K562 (cell line): ENCODE measurements around the gene CSF3. TPM values are rescaled to one million over a fixed set of nuclear protein-coding genes. Genes with fewer than 3 reads are reported as not detected.

Source experiments
- ARID1B ChIP-seq: fragments of 450-650 bp; IDR thresholded peaks from 2 replicates; pipeline ENCODE4 v1.6.1; 2016; ENCODE audit warnings: antibody characterized with exemption, mild to moderate bottlenecking, inconsistent platforms
- BCL6 ChIP-seq: fragments of 250-450 bp; sonication (Bioruptor Pico); IDR thresholded peaks from 2 replicates; pipeline ENCODE4 v1.4.0; 2020
- GTF2E2 ChIP-seq: fragments of 200-800 bp; sonication (Bioruptor generic); IDR thresholded peaks from 2 replicates; pipeline ENCODE4 v1.6.1; 2016; ENCODE audit warnings: missing genetic modification characterization, missing compliant biosample characterization
- HNRNPL ChIP-seq: fragments of 200-400 bp; formaldehyde crosslinking; IDR thresholded peaks from 2 replicates; pipeline ENCODE4 v1.6.1; 2017; ENCODE audit warnings: low read depth, mild to moderate bottlenecking, low read length
- IFI16 ChIP-seq: fragments of 250-450 bp; sonication (Bioruptor Pico); IDR thresholded peaks from 2 replicates; pipeline ENCODE4 v2.1.2; 2022; ENCODE audit warnings: mild to moderate bottlenecking, inconsistent platforms
- KDM4B ChIP-seq, 2 experiments: fragments of 450-650 bp in 1 of 2; sonication (generic) in 1 of 2; IDR thresholded peaks; 2 replicates each; pipeline ENCODE4 v1.6.1; 2016 to 2017; ENCODE audit warnings: borderline replicate concordance in 2 of 2, antibody characterized with exemption in 1 of 2, low read depth in 1 of 2, mild to moderate bottlenecking in 1 of 2
- NEUROD1 ChIP-seq: fragments of 150-350 bp; IDR thresholded peaks from 2 replicates; pipeline ENCODE4 v1.6.1; 2014; ENCODE audit warnings: borderline replicate concordance, low read length, low read depth; ENCODE audit not compliant: partially characterized antibody
- PHF20 ChIP-seq: fragments of 450-650 bp; IDR thresholded peaks from 2 replicates; pipeline ENCODE4 v1.6.1; 2018; ENCODE audit not compliant: partially characterized antibody
- RNF2 ChIP-seq: sonication (generic); IDR thresholded peaks from 2 replicates; pipeline ENCODE4 v1.6.1; 2016
- ZBTB17 ChIP-seq: fragments of 450-650 bp; formaldehyde crosslinking; IDR thresholded peaks from 2 replicates; pipeline ENCODE4 v1.4.0; 2020; ENCODE audit warnings: mild to moderate bottlenecking
- ZNF134 ChIP-seq: fragments of 250-450 bp; sonication (Bioruptor Pico); conservative IDR thresholded peaks from 2 replicates; pipeline ENCODE4 v1.4.0; 2020
- ZNF184 ChIP-seq: sonication (generic); formaldehyde crosslinking; IDR thresholded peaks from 2 replicates; pipeline ENCODE4 v1.5.0; 2020; ENCODE audit warnings: missing genetic modification reagents
- ZNF551 ChIP-seq: fragments of 250-450 bp; sonication (Bioruptor Pico); IDR thresholded peaks from 2 replicates; pipeline ENCODE4 v1.5.0; 2021; ENCODE audit warnings: mild to moderate bottlenecking, moderate library complexity
- polyA plus RNA-seq, 8 experiments: library from polyadenylated mRNA; depleted of rRNA in 4 of 8; stranded (reverse) in 5 of 8; unstranded in 3 of 8; fragments of >200 nt; fragmentation: Nextera tagmentation in 2 of 8; fragmentation: Illumina TruSeq in 1 of 8; extraction: Ambion mirVana in 2 of 8; extraction: Trizol in 1 of 8; gene quantifications; 2 replicates each; pipeline versions ENCODE4 v1.2.1 to v1.2.3, GENCODE V29; 2011 to 2014; ENCODE audit warnings: inconsistent platforms in 1 of 8, missing spikeins in 1 of 8
- total RNA-seq, 7 experiments: library from RNA; depleted of rRNA in 6 of 7; stranded (reverse); fragments of >200 nt in 6 of 7; fragmentation: Illumina TruSeq in 2 of 7; extraction: Trizol in 2 of 7; gene quantifications; 2 replicates each; pipeline versions ENCODE4 v1.2.1 to v1.2.3, GENCODE V29; 2011 to 2021; ENCODE audit warnings: low replicate concordance in 1 of 7
- TF ChIP-seq, protein P1 (sequence below), 2 experiments: fragments of 450-650 bp; IDR thresholded peaks; 2 replicates each; pipeline ENCODE4 v1.6.1; 2018; ENCODE audit warnings: mild to moderate bottlenecking in 2 of 2, low read depth in 1 of 2; ENCODE audit not compliant: partially characterized antibody in 2 of 2
- TF ChIP-seq, protein P2 (sequence below): IDR thresholded peaks from 2 replicates; pipeline ENCODE4 v1.6.1; 2014; ENCODE audit warnings: antibody characterized with exemption
- TF ChIP-seq, protein P3 (sequence below): fragments of 450-650 bp; IDR thresholded peaks from 2 replicates; pipeline ENCODE4 v1.6.1; 2018; ENCODE audit not compliant: partially characterized antibody
- TF ChIP-seq, protein P4 (sequence below): fragments of 250-450 bp; sonication (Bioruptor Pico); IDR thresholded peaks from 2 replicates; pipeline ENCODE4 v1.4.0; 2020; ENCODE audit warnings: mild to moderate bottlenecking

CSF3 gene
- total and polyA plus RNA-seq, 9 of the 15 experiments (the other 6 are each of a cell fraction or from before 2014, with no cell fraction given): 0.19 TPM; not detected in 8

DNA sequence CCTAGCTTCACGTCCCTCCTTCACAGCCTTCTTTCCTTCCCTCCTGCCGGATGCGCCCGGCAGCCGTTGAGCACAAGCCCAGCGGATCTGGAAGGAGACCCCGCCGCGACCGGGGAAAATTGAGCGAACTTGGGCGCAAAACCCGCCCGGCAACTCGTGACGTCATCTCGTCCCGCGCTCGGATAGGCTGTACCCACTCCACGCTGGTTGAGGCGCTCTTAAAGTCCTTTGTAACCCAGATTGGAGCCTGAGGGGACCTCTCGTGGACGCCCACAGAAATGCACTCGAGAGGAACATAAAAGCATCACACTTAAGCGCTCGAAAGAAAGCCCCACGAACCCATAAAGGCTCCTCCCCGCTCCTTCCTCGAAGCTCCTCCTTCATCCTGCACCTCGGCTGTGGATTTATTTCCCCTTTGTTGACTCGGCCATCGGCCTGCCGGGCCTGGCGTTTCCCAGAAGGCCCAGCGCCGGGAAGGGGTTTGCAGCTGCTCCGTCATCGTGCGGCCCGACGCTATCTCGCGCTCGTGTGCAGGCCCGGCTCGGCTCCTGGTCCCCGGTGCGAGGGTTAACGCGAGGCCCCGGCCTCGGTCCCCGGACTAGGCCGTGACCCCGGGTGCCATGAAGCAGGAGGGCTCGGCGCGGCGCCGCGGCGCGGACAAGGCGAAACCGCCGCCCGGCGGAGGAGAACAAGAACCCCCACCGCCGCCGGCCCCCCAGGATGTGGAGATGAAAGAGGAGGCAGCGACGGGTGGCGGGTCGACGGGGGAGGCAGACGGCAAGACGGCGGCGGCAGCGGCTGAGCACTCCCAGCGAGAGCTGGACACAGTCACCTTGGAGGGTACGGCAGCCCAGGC is 34.7 kb upstream of the CSF3 start, which contains the start of gene PSMD3 (continued):
- TF ChIP-seq, protein P1, sequence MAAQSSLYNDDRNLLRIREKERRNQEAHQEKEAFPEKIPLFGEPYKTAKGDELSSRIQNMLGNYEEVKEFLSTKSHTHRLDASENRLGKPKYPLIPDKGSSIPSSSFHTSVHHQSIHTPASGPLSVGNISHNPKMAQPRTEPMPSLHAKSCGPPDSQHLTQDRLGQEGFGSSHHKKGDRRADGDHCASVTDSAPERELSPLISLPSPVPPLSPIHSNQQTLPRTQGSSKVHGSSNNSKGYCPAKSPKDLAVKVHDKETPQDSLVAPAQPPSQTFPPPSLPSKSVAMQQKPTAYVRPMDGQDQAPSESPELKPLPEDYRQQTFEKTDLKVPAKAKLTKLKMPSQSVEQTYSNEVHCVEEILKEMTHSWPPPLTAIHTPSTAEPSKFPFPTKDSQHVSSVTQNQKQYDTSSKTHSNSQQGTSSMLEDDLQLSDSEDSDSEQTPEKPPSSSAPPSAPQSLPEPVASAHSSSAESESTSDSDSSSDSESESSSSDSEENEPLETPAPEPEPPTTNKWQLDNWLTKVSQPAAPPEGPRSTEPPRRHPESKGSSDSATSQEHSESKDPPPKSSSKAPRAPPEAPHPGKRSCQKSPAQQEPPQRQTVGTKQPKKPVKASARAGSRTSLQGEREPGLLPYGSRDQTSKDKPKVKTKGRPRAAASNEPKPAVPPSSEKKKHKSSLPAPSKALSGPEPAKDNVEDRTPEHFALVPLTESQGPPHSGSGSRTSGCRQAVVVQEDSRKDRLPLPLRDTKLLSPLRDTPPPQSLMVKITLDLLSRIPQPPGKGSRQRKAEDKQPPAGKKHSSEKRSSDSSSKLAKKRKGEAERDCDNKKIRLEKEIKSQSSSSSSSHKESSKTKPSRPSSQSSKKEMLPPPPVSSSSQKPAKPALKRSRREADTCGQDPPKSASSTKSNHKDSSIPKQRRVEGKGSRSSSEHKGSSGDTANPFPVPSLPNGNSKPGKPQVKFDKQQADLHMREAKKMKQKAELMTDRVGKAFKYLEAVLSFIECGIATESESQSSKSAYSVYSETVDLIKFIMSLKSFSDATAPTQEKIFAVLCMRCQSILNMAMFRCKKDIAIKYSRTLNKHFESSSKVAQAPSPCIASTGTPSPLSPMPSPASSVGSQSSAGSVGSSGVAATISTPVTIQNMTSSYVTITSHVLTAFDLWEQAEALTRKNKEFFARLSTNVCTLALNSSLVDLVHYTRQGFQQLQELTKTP (IDR thresholded peaks at IDR 0.05; ENCODE audit: low read depth in 1 of 2, partially characterized antibody in 2 of 2): peak in 1 of 2 experiments; percentile 83
- no peak for TF ChIP-seq IFI16
- TF ChIP-seq NEUROD1: peak; percentile 86
- peak; percentile 81 for TF ChIP-seq RNF2
- TF ChIP-seq, protein P2, sequence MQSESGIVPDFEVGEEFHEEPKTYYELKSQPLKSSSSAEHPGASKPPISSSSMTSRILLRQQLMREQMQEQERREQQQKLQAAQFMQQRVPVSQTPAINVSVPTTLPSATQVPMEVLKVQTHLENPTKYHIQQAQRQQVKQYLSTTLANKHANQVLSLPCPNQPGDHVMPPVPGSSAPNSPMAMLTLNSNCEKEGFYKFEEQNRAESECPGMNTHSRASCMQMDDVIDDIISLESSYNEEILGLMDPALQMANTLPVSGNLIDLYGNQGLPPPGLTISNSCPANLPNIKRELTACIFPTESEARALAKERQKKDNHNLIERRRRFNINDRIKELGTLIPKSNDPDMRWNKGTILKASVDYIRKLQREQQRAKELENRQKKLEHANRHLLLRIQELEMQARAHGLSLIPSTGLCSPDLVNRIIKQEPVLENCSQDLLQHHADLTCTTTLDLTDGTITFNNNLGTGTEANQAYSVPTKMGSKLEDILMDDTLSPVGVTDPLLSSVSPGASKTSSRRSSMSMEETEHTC: no peak
- peak in 1 of 2 experiments; percentile 43; a peak in 1 of 4 replicates for TF ChIP-seq KDM4B (IDR thresholded peaks at IDR 0.05; ENCODE audit: borderline replicate concordance in 2 of 2, low read depth in 1 of 2)
- TF ChIP-seq ZBTB17 (CRISPR knock-in tag): peak; percentile 100
- no peak for TF ChIP-seq BCL6 (CRISPR knock-in tag)
- peak; percentile 94 for TF ChIP-seq PHF20
- TF ChIP-seq, protein P3, sequence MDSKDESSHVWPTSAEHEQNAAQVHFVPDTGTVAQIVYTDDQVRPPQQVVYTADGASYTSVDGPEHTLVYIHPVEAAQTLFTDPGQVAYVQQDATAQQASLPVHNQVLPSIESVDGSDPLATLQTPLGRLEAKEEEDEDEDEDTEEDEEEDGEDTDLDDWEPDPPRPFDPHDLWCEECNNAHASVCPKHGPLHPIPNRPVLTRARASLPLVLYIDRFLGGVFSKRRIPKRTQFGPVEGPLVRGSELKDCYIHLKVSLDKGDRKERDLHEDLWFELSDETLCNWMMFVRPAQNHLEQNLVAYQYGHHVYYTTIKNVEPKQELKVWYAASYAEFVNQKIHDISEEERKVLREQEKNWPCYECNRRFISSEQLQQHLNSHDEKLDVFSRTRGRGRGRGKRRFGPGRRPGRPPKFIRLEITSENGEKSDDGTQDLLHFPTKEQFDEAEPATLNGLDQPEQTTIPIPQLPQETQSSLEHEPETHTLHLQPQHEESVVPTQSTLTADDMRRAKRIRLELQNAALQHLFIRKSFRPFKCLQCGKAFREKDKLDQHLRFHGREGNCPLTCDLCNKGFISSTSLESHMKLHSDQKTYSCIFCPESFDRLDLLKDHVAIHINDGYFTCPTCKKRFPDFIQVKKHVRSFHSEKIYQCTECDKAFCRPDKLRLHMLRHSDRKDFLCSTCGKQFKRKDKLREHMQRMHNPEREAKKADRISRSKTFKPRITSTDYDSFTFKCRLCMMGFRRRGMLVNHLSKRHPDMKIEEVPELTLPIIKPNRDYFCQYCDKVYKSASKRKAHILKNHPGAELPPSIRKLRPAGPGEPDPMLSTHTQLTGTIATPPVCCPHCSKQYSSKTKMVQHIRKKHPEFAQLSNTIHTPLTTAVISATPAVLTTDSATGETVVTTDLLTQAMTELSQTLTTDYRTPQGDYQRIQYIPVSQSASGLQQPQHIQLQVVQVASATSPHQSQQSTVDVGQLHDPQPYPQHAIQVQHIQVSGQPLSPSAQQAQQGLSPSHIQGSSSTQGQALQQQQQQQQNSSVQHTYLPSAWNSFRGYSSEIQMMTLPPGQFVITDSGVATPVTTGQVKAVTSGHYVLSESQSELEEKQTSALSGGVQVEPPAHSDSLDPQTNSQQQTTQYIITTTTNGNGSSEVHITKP: no peak
- TF ChIP-seq HNRNPL: 0 out of 2 replicates have a peak, but pooled peaks have one; percentile 45
- TF ChIP-seq ARID1B: 0 out of 2 replicates have a peak, but pooled peaks have one; percentile 28
- TF ChIP-seq, protein P4, sequence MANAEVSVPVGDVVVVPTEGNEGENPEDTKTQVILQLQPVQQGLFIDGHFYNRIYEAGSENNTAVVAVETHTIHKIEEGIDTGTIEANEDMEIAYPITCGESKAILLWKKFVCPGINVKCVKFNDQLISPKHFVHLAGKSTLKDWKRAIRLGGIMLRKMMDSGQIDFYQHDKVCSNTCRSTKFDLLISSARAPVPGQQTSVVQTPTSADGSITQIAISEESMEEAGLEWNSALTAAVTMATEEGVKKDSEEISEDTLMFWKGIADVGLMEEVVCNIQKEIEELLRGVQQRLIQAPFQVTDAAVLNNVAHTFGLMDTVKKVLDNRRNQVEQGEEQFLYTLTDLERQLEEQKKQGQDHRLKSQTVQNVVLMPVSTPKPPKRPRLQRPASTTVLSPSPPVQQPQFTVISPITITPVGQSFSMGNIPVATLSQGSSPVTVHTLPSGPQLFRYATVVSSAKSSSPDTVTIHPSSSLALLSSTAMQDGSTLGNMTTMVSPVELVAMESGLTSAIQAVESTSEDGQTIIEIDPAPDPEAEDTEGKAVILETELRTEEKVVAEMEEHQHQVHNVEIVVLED (CRISPR knock-in tag): peak; percentile 74
- TF ChIP-seq ZNF134 (CRISPR knock-in tag): no peak
- TF ChIP-seq ZNF551: no peak
- peak; percentile 70; the same call in 1 of the 2 replicates for TF ChIP-seq GTF2E2 (tag)
- TF ChIP-seq ZNF184 (CRISPR knock-in tag): no peak
